Measurements from ENCODE around the gene TAS1R2.

Gene TAS1R2

GRCh38 chr1:18890706-18891425, 31.4 kb upstream of the TAS1R2 start:
- TF ChIP-seq USF1 (IDR thresholded peaks at IDR 0.05) (no peak), CEBPB (IDR thresholded peaks at IDR 0.05) (no peak), TEAD4 (IDR thresholded peaks at IDR 0.05) (no peak), EP300 (IDR thresholded peaks at IDR 0.05; ENCODE audit: borderline replicate concordance) (no peak), YY1 (IDR thresholded peaks at IDR 0.05; ENCODE audit: low read depth) (no peak), FOXM1 (IDR thresholded peaks at IDR 0.05; ENCODE audit: borderline replicate concordance, low read depth) (no peak), RAD21 (IDR thresholded peaks at IDR 0.05; ENCODE audit: low read depth) (no peak), CREB1 (IDR thresholded peaks at IDR 0.05; ENCODE audit: low read depth) (no peak)
- TF ChIP-seq, protein P1, sequence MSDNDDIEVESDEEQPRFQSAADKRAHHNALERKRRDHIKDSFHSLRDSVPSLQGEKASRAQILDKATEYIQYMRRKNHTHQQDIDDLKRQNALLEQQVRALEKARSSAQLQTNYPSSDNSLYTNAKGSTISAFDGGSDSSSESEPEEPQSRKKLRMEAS (IDR thresholded peaks at IDR 0.05), result no peak

DNA sequence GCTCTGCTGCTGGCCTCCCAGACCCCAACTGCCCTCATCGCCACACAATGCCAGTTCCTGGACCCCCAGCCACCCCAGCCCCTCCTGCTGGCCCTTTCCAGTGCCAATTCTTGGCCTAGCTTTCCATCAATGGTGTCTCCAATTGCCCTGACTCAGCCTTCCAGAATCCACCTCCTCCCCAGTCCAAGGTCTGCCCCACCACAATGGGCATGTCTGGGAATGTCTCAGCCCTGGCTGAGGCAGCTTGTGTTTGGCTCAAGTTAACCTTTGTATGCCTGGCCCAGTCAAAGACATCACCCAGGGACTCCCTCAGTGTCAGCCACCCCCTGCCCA, 26.5 kb upstream of the TAS1R2 start:
- TF ChIP-seq YY1 (IDR thresholded peaks at IDR 0.05; ENCODE audit: low read depth), result no peak
- TF ChIP-seq, protein P1 (IDR thresholded peaks at IDR 0.05), result no peak
- no peak for TF ChIP-seq FOXM1 (IDR thresholded peaks at IDR 0.05; ENCODE audit: borderline replicate concordance, low read depth)
- TF ChIP-seq RAD21 (IDR thresholded peaks at IDR 0.05; ENCODE audit: low read depth), result no peak

DNA sequence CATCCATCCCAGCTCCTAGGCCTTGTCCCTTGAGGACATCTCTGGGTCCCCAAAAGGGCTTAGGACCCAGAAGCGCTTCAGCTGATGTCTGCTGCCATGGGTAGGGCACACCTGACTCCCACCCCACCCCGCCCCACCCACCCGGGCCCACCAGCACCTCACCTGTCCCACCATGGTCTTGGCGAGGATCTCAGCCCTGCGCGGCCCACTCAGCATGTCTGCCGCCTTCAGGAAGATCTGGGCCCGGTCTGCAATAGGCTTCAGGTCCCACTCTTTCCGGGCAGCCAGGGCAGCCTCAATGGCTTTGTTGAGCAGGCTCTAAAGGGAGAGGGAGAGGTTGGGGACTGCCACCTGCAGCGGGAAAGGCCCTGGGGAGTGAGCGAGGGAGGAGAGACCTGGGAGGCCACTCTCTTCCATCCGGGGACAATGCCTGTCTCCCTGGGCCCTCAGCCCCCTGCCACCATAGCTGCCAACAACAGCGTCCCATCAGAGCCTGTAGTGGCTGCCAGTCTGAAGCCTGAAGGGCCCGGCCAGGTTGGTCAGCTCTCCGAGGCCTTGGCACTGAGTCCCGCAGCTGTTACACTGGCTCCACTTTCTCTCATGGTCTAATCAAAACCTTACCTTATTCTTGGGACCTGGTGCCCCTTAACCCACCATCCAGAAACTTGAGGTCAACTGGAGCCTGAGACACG, 26.0 kb upstream of the TAS1R2 start:
- TF ChIP-seq, protein P2, sequence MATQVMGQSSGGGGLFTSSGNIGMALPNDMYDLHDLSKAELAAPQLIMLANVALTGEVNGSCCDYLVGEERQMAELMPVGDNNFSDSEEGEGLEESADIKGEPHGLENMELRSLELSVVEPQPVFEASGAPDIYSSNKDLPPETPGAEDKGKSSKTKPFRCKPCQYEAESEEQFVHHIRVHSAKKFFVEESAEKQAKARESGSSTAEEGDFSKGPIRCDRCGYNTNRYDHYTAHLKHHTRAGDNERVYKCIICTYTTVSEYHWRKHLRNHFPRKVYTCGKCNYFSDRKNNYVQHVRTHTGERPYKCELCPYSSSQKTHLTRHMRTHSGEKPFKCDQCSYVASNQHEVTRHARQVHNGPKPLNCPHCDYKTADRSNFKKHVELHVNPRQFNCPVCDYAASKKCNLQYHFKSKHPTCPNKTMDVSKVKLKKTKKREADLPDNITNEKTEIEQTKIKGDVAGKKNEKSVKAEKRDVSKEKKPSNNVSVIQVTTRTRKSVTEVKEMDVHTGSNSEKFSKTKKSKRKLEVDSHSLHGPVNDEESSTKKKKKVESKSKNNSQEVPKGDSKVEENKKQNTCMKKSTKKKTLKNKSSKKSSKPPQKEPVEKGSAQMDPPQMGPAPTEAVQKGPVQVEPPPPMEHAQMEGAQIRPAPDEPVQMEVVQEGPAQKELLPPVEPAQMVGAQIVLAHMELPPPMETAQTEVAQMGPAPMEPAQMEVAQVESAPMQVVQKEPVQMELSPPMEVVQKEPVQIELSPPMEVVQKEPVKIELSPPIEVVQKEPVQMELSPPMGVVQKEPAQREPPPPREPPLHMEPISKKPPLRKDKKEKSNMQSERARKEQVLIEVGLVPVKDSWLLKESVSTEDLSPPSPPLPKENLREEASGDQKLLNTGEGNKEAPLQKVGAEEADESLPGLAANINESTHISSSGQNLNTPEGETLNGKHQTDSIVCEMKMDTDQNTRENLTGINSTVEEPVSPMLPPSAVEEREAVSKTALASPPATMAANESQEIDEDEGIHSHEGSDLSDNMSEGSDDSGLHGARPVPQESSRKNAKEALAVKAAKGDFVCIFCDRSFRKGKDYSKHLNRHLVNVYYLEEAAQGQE (IDR thresholded peaks at IDR 0.05; ENCODE audit: low read depth), result no peak
- TF ChIP-seq EP300 (IDR thresholded peaks at IDR 0.05; ENCODE audit: borderline replicate concordance) (no peak), CEBPB (IDR thresholded peaks at IDR 0.05) (no peak), ZBTB7A (IDR thresholded peaks at IDR 0.05; ENCODE audit: low read depth) (no peak), YY1 (IDR thresholded peaks at IDR 0.05; ENCODE audit: low read depth) (no peak), TCF12 (IDR thresholded peaks at IDR 0.05; ENCODE audit: low read depth) (no peak)

- TF ChIP-seq CREB1 (IDR thresholded peaks at IDR 0.05; ENCODE audit: low read depth) (no peak), CEBPB (IDR thresholded peaks at IDR 0.05) (no peak), EP300 (IDR thresholded peaks at IDR 0.05; ENCODE audit: borderline replicate concordance) (no peak), TEAD4 (IDR thresholded peaks at IDR 0.05) (no peak), EGR1 (IDR thresholded peaks at IDR 0.05) (no peak), TCF12 (IDR thresholded peaks at IDR 0.05; ENCODE audit: low read depth) (no peak), USF1 (IDR thresholded peaks at IDR 0.05) (no peak)
- TF ChIP-seq, protein P1 (IDR thresholded peaks at IDR 0.05), result no peak
Observed at GRCh38 chr1:18884727-18885126, 25.3 kb upstream of the TAS1R2 start.

DNA sequence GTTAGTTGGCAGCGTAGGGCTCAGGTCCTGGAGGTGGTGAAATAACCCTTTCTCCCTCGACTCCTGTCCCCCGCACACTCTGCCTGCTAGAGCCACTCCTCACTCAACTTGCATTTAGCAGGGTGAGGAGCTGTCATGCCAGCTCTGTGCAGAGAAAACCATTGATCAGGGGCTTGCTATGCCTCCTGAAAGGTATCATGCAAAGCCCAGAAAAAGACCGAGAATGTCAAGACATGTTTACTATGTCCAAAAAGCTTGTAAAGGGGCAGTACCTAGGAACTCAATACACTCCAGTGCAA, 24.9 kb upstream of the TAS1R2 start:
- TF ChIP-seq EP300 (IDR thresholded peaks at IDR 0.05; ENCODE audit: borderline replicate concordance) (no peak), RAD21 (IDR thresholded peaks at IDR 0.05; ENCODE audit: low read depth) (no peak), TCF12 (IDR thresholded peaks at IDR 0.05; ENCODE audit: low read depth) (no peak), ZBTB7A (IDR thresholded peaks at IDR 0.05; ENCODE audit: low read depth) (no peak)
- TF ChIP-seq, protein P1 (IDR thresholded peaks at IDR 0.05), result no peak

GRCh38 chr1:18883636-18884418, 24.4 kb upstream of the TAS1R2 start:
- TF ChIP-seq CEBPB (IDR thresholded peaks at IDR 0.05), result no peak
- TF ChIP-seq, protein P1 (IDR thresholded peaks at IDR 0.05), result no peak
- no peak for TF ChIP-seq USF1 (IDR thresholded peaks at IDR 0.05)
- no peak for TF ChIP-seq FOXM1 (IDR thresholded peaks at IDR 0.05; ENCODE audit: borderline replicate concordance, low read depth)
- TF ChIP-seq RAD21 (IDR thresholded peaks at IDR 0.05; ENCODE audit: low read depth), result peak; percentile 81
- TF ChIP-seq, protein P2 (IDR thresholded peaks at IDR 0.05; ENCODE audit: low read depth), result no peak
- no peak for TF ChIP-seq CREB1 (IDR thresholded peaks at IDR 0.05; ENCODE audit: low read depth)
- TF ChIP-seq ZBTB7A (IDR thresholded peaks at IDR 0.05; ENCODE audit: low read depth), result no peak
- TF ChIP-seq EGR1 (IDR thresholded peaks at IDR 0.05), result no peak
- TF ChIP-seq TCF12 (IDR thresholded peaks at IDR 0.05; ENCODE audit: low read depth), result no peak
- TF ChIP-seq TEAD4 (IDR thresholded peaks at IDR 0.05), result peak; percentile 23; the same call in 1 of the 2 replicates
